GM23248 (cell line): ENCODE data around the gene CDC45.

ENCODE experiments used
- EZH2 ChIP-seq: fragments of 200-600 bp; sonication (generic); IDR thresholded peaks from 2 replicates; pipeline ENCODE4 v1.6.1; 2018; ENCODE audit warnings: antibody characterized with exemption, mild to moderate bottlenecking; ENCODE audit not compliant: insufficient read depth, poor library complexity, severe bottlenecking
- EZH2phosphoT487 ChIP-seq: fragments of 200-600 bp; sonication (generic); IDR thresholded peaks from 2 replicates; pipeline ENCODE4 v1.6.1; 2018; ENCODE audit warnings: antibody characterized with exemption, moderate library complexity, mild to moderate bottlenecking, low read depth; ENCODE audit not compliant: insufficient read depth

GRCh38 chr22:19453718-19454117 lies 26.0 kb upstream of the CDC45 start:
- TF ChIP-seq EZH2 (no peak), EZH2phosphoT487 (no peak)
